Naive thymus-derived CD8-positive, alpha-beta T cell (primary cell): ENCODE data around the gene RPL13. TPM values are rescaled to one million over a fixed set of nuclear protein-coding genes. Genes with fewer than 3 reads are reported as not detected.
"Not testable (repeated sequence)": the region's sequence is repeated elsewhere in the genome, so short reads cannot be mapped to it uniquely, and the experiment has no call there.

Source experiments
- ATAC-seq, 2 donors: fragments of 150-1000 bp; cut with Tn5 transposase in 1 of 2; sonication (Bioruptor Pico), chemical (Tn5 transposase) in 1 of 2; 1 replicate in 1 of 2; 2 replicates in 1 of 2; pipeline ENCODE4 v1.10.0; 2021; ENCODE audit warnings: mild to moderate bottlenecking in 2 of 2, moderate library complexity in 2 of 2
- POLR2A ChIA-PET: fragments of 350-600 bp; sonication (Branson Sonifier 250); formaldehyde crosslinking; loops from one replicate; lab custom pipeline; 2021; ENCODE audit warnings: antibody characterized with exemption; lab: Charles Lee
- DNase-seq, 10 donors: peaks; one replicate each; pipeline versions ENCODE4 v3.0.0 to v3.0.0-alpha.2; 2020 to 2022
- H3K27ac Mint-ChIP-seq, 10 donors: one replicate each; pipeline ENCODE4 v1.8.0; 2020 to 2022; ENCODE audit warnings: mild to moderate bottlenecking in 10 of 10, mixed read lengths in 10 of 10, moderate library complexity in 4 of 10, inconsistent platforms in 1 of 10
- H3K27me3 Mint-ChIP-seq, 5 donors: one replicate each; pipeline ENCODE4 v1.8.0; 2021 to 2022; ENCODE audit warnings: mixed read lengths in 5 of 5
- H3K36me3 Mint-ChIP-seq, 3 donors: one replicate each; pipeline ENCODE4 v1.8.0; 2020 to 2022; ENCODE audit warnings: mixed read lengths in 3 of 3, mild to moderate bottlenecking in 2 of 3, inconsistent platforms in 1 of 3
- H3K4me1 Mint-ChIP-seq, 4 donors: one replicate each; pipeline ENCODE4 v1.8.0; 2021 to 2022; ENCODE audit warnings: mixed read lengths in 4 of 4
- H3K4me3 Mint-ChIP-seq, 10 donors: one replicate each; pipeline ENCODE4 v1.8.0; 2020 to 2022; ENCODE audit warnings: mild to moderate bottlenecking in 10 of 10, mixed read lengths in 10 of 10, moderate library complexity in 6 of 10, inconsistent platforms in 1 of 10
- H3K9me3 Mint-ChIP-seq, 9 donors: one replicate each; pipeline ENCODE4 v1.8.0; 2020 to 2022; ENCODE audit warnings: mixed read lengths in 9 of 9, mild to moderate bottlenecking in 3 of 9, inconsistent platforms in 1 of 9, moderate library complexity in 1 of 9
- polyA plus RNA-seq, 3 donors: library from polyadenylated mRNA; unstranded; fragments of 300-500 nt; fragmentation: Illumina TruSeq; gene quantifications; one replicate each; pipeline ENCODE4 v1.2.3, GENCODE V29; 2021
- total RNA-seq, 8 experiments: library from RNA in 2 of 8; stranded (reverse) in 2 of 8; gene quantifications; one replicate each; pipeline ENCODE4 v1.2.3 and lab custom pipeline; 2021 to 2026

The RPL13 gene
- total and polyA plus RNA-seq, 5 experiments from 2014 or later, result 5,034 to 7,902 (median 5,103) TPM

GRCh38 chr16:89583895-89584644 lies 23.6 kb downstream of the RPL13 start:
- Mint-ChIP-seq H3K4me3 (no peak overlapping the region), H3K27me3 (no peaks in the 10 kb centered on the region), H3K4me1 (no peaks in the 10 kb centered on the region), H3K36me3 (no peaks in the 10 kb centered on the region), H3K27ac (no peak overlapping the region), H3K9me3 (no peaks in the 10 kb centered on the region)
- POLR2A ChIA-PET, result no interaction called here
- ATAC-seq, result no peak
- no peak for DNase-seq

- H3K4me1 Mint-ChIP-seq, result no peaks in the 10 kb centered on the region
- no peak overlapping the region for H3K4me3 Mint-ChIP-seq
- H3K9me3 Mint-ChIP-seq, result no peaks in the 10 kb centered on the region
- ATAC-seq, result no peak
- POLR2A ChIA-PET, result no interaction called here
- peak overlapping the region in 1 of 10 donors; percentile 37 for H3K27ac Mint-ChIP-seq
- no peaks in the 10 kb centered on the region for H3K36me3 Mint-ChIP-seq
- DNase-seq, result no peak
- no peaks in the 10 kb centered on the region for H3K27me3 Mint-ChIP-seq
Observed at GRCh38 chr16:89584768-89585549, 24.5 kb downstream of the RPL13 start.

GRCh38 chr16:89586218-89586617 lies 25.7 kb downstream of the RPL13 start:
- ATAC-seq, result no peak
- no peak overlapping the region for H3K27ac Mint-ChIP-seq
- POLR2A ChIA-PET, result no interaction called here

GRCh38 chr16:89586853-89587252 lies 26.4 kb downstream of the RPL13 start:
- Mint-ChIP-seq H3K27ac (no peak overlapping the region), H3K27me3 (no peaks in the 10 kb centered on the region), H3K4me3 (no peak overlapping the region), H3K36me3 (no peaks in the 10 kb centered on the region), H3K4me1 (no peaks in the 10 kb centered on the region), H3K9me3 (no peaks in the 10 kb centered on the region)
- peak in 1 of 10 donors; percentile 45 for DNase-seq
- ATAC-seq, result no peak
- POLR2A ChIA-PET, result no interaction called here

More at GRCh38 chr16:89586218-89586617, 25.7 kb downstream of the RPL13 start:
- Mint-ChIP-seq H3K9me3 (no peaks in the 10 kb centered on the region), H3K27me3 (no peaks in the 10 kb centered on the region), H3K36me3 (no peaks in the 10 kb centered on the region), H3K4me3 (no peak overlapping the region), H3K4me1 (no peaks in the 10 kb centered on the region)
- DNase-seq, result no peak

GRCh38 chr16:89587676-89588075 lies 27.2 kb downstream of the RPL13 start:
- H3K27ac Mint-ChIP-seq, H3K9me3 Mint-ChIP-seq, DNase-seq, H3K36me3 Mint-ChIP-seq, H3K4me3 Mint-ChIP-seq, H3K4me1 Mint-ChIP-seq, H3K27me3 Mint-ChIP-seq, ATAC-seq, POLR2A ChIA-PET: not testable (repeated sequence)

GRCh38 chr16:89588413-89589109 lies 28.1 kb downstream of the RPL13 start:
- Mint-ChIP-seq H3K4me1 (peaks cover 1 to 5% (median 2%) of the 10 kb centered on the region in 4 donors), H3K36me3 (no peaks in the 10 kb centered on the region), H3K4me3 (no peak overlapping the region), H3K27ac (no peak overlapping the region), H3K9me3 (no peaks in the 10 kb centered on the region), H3K27me3 (no peaks in the 10 kb centered on the region)
- POLR2A ChIA-PET, result no interaction called here
- no peak for ATAC-seq
- DNase-seq, result no peak

- Mint-ChIP-seq H3K36me3 (no peaks in the 10 kb centered on the region), H3K9me3 (no peaks in the 10 kb centered on the region), H3K4me3 (no peak overlapping the region), H3K27ac (no peak overlapping the region), H3K4me1 (peaks cover 3 to 12% (median 7%) of the 10 kb centered on the region in 4 donors), H3K27me3 (no peaks in the 10 kb centered on the region)
- POLR2A ChIA-PET, result no interaction called here
- DNase-seq (no peak), ATAC-seq (no peak)
Observed at GRCh38 chr16:89589241-89589926, 28.9 kb downstream of the RPL13 start.

GRCh38 chr16:89593841-89594240 lies 33.4 kb downstream of the RPL13 start:
- Mint-ChIP-seq H3K27me3 (no peaks in the 10 kb centered on the region), H3K36me3 (no peaks in the 10 kb centered on the region), H3K9me3 (no peaks in the 10 kb centered on the region), H3K4me1 (peaks cover 3 to 14% (median 8%) of the 10 kb centered on the region in 4 donors), H3K27ac (peak overlapping the region in 8 of 10 donors; percentile 16 to 73 (median 66)), H3K4me3 (peak overlapping the region in 6 of 10 donors; percentile 12 to 64 (median 48))
- ATAC-seq, result peak; percentile 87 to 97
- POLR2A ChIA-PET, result no interaction called here
- DNase-seq, result peak in 7 of 10 donors; percentile 22 to 64 (median 42)

GRCh38 chr16:89595330-89596060 lies 35.0 kb downstream of the RPL13 start:
- Mint-ChIP-seq H3K27ac (peak overlapping the region in 1 of 10 donors; percentile 77), H3K4me3 (no peak overlapping the region), H3K4me1 (peaks cover 3 to 19% (median 8%) of the 10 kb centered on the region in 4 donors), H3K27me3 (no peaks in the 10 kb centered on the region), H3K9me3 (no peaks in the 10 kb centered on the region), H3K36me3 (no peaks in the 10 kb centered on the region)
- no peak for DNase-seq
- no peak for ATAC-seq
- POLR2A ChIA-PET, result no interaction called here

GRCh38 chr16:89596061-89596689 lies 35.7 kb downstream of the RPL13 start:
- ATAC-seq, result no peak
- Mint-ChIP-seq H3K27ac (no peak overlapping the region), H3K36me3 (no peaks in the 10 kb centered on the region), H3K27me3 (no peaks in the 10 kb centered on the region), H3K4me3 (no peak overlapping the region), H3K9me3 (no peaks in the 10 kb centered on the region), H3K4me1 (peaks cover 3 to 19% (median 8%) of the 10 kb centered on the region in 4 donors)
- POLR2A ChIA-PET, result no interaction called here
- DNase-seq, result no peak

- Mint-ChIP-seq H3K27me3 (no peaks in the 10 kb centered on the region), H3K27ac (peak overlapping the region in 1 of 10 donors; percentile 21), H3K36me3 (no peaks in the 10 kb centered on the region), H3K4me1 (peaks cover 3 to 21% (median 10%) of the 10 kb centered on the region in 4 donors), H3K4me3 (no peak overlapping the region), H3K9me3 (no peaks in the 10 kb centered on the region)
- ATAC-seq, result no peak
- no peak for DNase-seq
- POLR2A ChIA-PET, result no interaction called here
Observed at GRCh38 chr16:89596957-89597649, 36.6 kb downstream of the RPL13 start.
